Smooth muscle cell of the brain vasculature (primary cell): ENCODE data around the gene NT5M.
"Not testable (repeated sequence)": the region's sequence is repeated elsewhere in the genome, so short reads cannot be mapped to it uniquely, and the experiment has no call there.

Experiments used
- DNase-seq: peaks from one replicate; pipeline ENCODE4 v3.0.0-alpha.2; 2012; ENCODE audit warnings: low read depth, low spot score

NT5M gene

GRCh38 chr17:17303010-17303846 is at the start of gene NT5M:
Gene NT5M, plus strand, starts transcription at chr17:17303373. Its CDS starts 178 bp downstream, at chr17:17303551.
- DNase-seq: peak; percentile 17

DNA sequence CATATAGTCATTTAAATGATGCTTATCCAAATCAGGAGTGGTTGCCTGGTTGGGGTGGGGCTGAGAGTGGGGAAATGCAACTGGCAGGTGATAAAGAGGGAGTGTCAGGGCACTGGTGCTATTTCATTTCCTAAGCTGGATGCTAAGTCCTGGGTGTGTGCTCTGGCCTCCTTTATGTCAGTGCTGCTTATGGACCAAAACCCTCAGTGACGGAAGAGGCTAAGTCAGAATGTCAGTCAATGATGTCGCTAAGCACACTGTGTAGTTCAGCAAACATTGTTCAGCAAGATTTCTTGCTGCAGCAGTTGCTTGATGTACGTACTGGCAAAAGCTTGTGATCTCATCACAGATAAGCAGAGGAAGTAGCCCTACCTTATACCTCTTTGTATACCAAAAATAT is 49.8 kb upstream of the NT5M start:
- DNase-seq: no peak

- DNase-seq: no peak
These were observed 49.1 kb upstream of the NT5M start for GRCh38 chr17:17254036-17254435.

DNA sequence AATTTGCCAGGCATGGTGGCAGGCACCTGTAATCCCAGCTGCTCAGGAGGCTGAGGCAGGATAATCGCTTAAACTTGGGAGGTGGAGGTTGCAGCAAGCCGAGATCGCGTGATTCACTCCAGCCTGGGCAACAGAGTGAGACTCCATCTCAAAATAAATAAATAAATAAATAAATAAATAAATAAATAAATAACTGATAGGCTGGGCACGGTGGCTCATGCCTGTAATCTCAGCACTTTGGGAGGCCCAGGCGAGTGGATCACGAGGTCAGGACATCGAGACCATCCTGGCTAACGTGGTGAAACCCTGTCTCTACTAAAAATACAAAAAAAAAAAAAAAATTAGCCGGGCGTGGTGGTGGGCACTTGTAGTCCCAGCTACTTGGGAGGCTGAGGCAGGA is 47.5 kb upstream of the NT5M start:
- DNase-seq: not testable (repeated sequence)

- no peak for DNase-seq
These were observed 46.9 kb upstream of the NT5M start for GRCh38 chr17:17256316-17256715.

- no peak for DNase-seq
These were observed 45.2 kb upstream of the NT5M start for GRCh38 chr17:17258011-17258410.

GRCh38 chr17:17258998-17259397 is 44.2 kb upstream of the NT5M start:
- DNase-seq: no peak

GRCh38 chr17:17264430-17264829 is 38.7 kb upstream of the NT5M start:
- no peak for DNase-seq

- no peak for DNase-seq
These were observed 33.0 kb upstream of the NT5M start for GRCh38 chr17:17269926-17270773.

DNA sequence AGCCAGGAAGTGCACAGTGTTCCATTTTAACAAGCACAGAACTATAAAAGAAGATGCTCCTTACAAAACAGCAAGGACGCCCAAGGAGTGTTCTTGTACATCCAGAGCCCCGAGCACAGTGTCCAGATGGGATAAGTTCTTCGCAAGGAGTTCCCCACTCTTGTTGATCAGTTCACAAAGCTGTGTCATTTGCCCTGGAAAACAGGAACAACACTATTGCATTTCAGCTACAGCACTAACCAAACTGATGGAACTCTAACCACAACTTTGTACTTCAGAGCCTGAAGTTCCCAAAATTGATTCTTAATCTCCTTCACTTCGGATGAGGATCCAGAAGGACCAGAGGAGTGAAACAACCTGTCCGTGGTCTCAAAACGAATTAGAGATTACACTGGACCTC is 27.2 kb upstream of the NT5M start:
- no peak for DNase-seq

- DNase-seq: not testable (repeated sequence)
These were observed 25.7 kb upstream of the NT5M start for GRCh38 chr17:17277431-17277830.

- DNase-seq: no peak
These were observed 23.9 kb upstream of the NT5M start for GRCh38 chr17:17279316-17279715.

DNA sequence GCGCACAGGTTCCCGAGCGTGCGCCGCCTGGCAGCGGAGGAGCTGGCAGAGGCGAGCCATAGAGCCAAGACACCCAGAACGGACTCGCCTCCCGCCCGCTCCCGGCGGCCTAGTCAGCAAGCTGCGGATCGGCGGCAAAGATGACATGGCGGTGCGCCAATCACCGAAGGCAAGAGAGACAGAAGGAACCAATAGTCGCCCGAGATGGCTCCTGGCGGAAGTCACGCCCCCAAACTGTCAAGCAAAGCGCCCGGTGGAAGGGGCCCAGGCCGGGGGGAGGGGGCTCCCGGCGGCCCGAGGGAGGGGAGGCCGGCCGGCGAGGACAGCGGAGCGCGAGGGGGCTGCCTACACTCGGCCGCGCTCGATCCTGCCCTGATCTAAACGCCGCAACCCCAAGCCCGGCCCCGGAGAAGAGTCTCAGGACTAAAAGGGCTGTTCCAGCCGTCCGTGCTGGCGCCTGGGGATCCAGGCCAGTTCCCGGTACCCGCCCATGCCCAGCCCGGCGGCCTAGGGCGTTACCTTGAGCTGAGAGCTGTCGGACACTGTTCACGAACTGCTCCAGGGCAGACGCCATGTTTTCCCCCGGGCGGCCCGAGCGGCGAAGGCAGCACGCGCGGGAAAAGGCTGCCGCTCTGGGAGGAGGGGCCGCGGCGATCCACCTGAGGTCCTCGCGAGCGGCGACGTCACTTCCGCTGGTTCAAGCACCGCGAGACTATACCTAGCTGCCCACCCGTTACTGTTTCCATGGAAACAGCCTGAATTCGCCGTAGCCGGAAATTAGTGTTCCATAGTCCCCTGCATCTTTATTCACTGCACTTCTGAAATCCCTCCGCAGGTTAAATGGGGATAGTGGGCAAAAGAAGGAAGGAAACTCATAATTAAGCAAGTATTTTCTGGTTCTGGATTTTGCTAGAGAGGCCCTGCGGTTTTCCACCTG is 22.3 kb upstream of the NT5M start, which contains the start of gene COPS3:
Gene COPS3 (minus strand): TSS at position 634 of the 937 bp plus-strand sequence. CDS start 60 bp downstream, at position 574.
- peak; percentile 94 for DNase-seq

GRCh38 chr17:17285951-17286350 is 17.2 kb upstream of the NT5M start:
- DNase-seq: no peak

- DNase-seq: no peak
These were observed 14.1 kb upstream of the NT5M start for GRCh38 chr17:17289086-17289485.

DNA sequence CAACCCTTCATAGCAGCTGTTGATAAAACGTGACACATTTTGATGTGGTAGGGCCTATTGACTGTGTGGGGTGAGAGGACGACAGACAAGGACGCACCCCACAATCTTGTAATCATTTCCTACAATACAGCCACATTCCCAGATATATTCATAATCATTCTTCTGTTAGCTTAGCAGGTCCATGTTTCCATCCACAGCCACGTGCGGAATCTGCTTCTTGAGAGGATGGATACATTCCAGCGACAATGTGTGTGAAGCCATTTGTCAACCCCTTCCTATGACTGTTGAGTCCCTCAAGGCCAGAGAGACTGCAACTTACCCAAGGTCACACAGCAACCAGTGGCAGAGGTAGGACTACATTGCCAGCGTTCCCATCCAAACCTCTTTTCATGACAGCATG is 13.5 kb upstream of the NT5M start:
- no peak for DNase-seq

- DNase-seq: no peak
These were observed 8.0 kb upstream of the NT5M start for GRCh38 chr17:17295141-17295540.

DNA sequence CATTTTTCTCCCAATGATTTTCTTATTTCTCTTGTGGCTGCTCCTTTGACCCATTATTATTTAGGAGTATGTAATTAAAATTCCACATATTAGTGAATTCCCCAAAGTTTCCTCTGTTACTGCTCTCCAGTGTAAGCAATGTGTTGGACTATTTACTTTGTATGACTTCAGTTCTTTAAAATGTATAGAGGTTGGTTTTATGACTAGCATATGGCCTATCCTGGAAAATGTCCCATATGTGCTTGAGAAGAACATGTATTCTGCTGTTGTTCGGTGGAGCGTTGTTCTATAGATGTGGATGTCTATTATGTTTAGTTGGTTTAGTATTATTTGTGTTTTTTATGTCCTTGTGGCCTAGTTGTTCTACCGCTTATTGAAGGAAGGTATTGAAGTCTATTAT is 6.0 kb upstream of the NT5M start:
- no peak for DNase-seq

DNA sequence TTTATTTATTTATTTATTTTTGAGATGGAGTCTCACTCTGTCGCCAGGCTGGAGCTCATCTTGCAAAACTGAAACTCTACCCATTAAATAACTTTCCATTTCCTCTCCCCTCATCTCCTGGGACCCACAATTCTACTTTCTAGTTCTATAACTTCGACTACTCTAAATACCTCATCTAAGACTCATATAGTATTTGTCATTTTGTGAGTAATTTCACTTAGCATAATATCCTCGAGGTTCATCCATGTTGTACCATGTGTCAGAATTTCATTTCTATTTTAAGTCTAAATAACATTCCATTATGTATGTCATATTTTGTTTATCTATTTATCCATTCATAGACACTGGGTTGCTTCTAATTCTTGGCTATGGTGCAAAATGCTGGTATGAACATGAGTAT is 5.1 kb upstream of the NT5M start:
- no peak for DNase-seq

DNA sequence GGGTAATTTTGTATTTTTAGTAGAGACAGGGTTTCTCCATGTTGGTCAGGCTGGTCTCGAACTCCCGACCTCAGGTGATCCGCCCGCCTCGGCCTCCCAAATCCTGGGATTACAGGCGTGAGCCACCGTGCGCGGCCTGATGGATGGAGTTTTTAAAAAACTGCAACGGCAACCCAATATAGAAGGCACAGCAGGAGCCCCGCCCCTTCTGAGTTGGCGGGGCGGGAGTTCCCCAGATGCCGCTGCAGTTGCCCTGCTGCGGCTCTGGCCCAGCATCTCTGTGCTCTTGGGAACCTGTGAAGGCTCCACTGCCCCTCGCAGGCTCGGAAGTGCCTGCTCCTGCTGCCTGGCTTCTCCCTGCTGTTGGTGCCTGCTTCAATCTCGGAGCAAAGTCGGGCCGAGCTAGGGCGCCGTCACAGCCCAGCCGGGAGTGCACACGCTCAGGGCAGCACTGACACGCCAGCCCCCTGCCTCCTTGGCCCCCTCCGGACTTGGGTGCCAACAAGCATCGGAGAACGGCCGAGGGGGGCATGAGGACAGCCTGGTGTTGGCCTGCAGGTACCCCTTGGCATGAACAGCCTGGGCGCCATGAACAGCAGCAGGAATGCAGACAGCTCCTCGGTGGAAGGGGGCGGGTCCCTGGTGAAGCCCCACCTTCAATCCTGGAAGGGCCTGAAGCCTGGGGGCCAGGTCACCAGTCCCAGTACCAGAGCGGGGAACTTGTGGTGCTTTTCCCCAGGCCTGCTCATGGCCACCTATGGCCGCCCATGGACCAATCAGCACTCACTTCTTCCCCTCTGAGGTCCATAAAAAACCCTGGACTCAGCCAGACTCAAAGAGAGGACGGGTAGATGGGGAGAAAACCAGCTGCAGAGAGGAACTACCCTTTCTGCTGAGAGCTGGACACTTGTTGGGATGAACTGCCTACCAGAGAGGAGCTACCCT is 2.3 kb upstream of the NT5M start:
- DNase-seq: no peak
